GM23338 (cell line): Measurements from ENCODE around the gene PINK1. TPM values are rescaled to one million over a fixed set of nuclear protein-coding genes. Genes with fewer than 3 reads are reported as not detected.

Experiments
- ATAC-seq: fragments of 200-7000 bp; cut with Tn5 transposase; 3 replicates; pipeline ENCODE4 v1.9.1; 2020
- DNase-seq: peaks from one replicate; pipeline ENCODE4 v3.0.0-alpha.2; 2015; ENCODE audit warnings: low spot score
- H2AFZ ChIP-seq: fragments of 200-600 bp; sonication (generic); 2 replicates; pipeline ENCODE4 v1.8.0; 2016; ENCODE audit warnings: antibody characterized with exemption, mild to moderate bottlenecking, moderate library complexity
- H3F3A ChIP-seq: fragments of 200-600 bp; sonication (generic); replicated peaks from 2 replicates; pipeline ENCODE4 v1.8.0; 2017; ENCODE audit warnings: antibody characterized with exemption, mixed run types, low read depth
- H3K27ac ChIP-seq: fragments of 200-600 bp; sonication (generic); 2 replicates; pipeline ENCODE4 v1.6.1; 2016; ENCODE audit warnings: low read depth
- H3K27me3 ChIP-seq: fragments of 200-600 bp; sonication (generic); 2 replicates; pipeline ENCODE4 v1.8.0; 2016; ENCODE audit warnings: mild to moderate bottlenecking, mixed run types, moderate library complexity; ENCODE audit not compliant: insufficient read depth
- H3K36me3 ChIP-seq: fragments of 200-600 bp; sonication (generic); 2 replicates; pipeline ENCODE4 v1.8.0; 2016; ENCODE audit warnings: mild to moderate bottlenecking; ENCODE audit not compliant: insufficient read depth
- H3K4me1 ChIP-seq: fragments of 200-600 bp; sonication (generic); 2 replicates; pipeline ENCODE4 v1.8.0; 2016; ENCODE audit warnings: mild to moderate bottlenecking, moderate library complexity; ENCODE audit not compliant: insufficient read depth
- H3K4me2 ChIP-seq: fragments of 200-600 bp; sonication (generic); 2 replicates; pipeline ENCODE4 v1.7.1; 2017; ENCODE audit warnings: mixed run types
- H3K4me3 ChIP-seq: fragments of 200-600 bp; sonication (generic); 2 replicates; pipeline ENCODE4 v1.6.1; 2016; ENCODE audit warnings: mixed run types
- H3K79me2 ChIP-seq: fragments of 200-600 bp; sonication (generic); replicated peaks from 2 replicates; pipeline ENCODE4 v1.8.0; 2017; ENCODE audit warnings: mild to moderate bottlenecking; ENCODE audit not compliant: insufficient read depth
- H3K9me2 ChIP-seq: fragments of 200-600 bp; sonication (generic); 2 replicates; pipeline ENCODE4 v1.8.0; 2017; ENCODE audit not compliant: insufficient read depth
- H4K20me1 ChIP-seq: fragments of 200-600 bp; sonication (generic); replicated peaks from 2 replicates; pipeline ENCODE4 v1.8.0; 2017; ENCODE audit warnings: mild to moderate bottlenecking; ENCODE audit not compliant: insufficient read depth
- H3K27ac Mint-ChIP-seq: 2 replicates; pipeline ENCODE4 v1.8.0; 2020; ENCODE audit warnings: inconsistent platforms, mild to moderate bottlenecking, moderate library complexity, mixed read lengths
- H3K27me3 Mint-ChIP-seq: 3 replicates; pipeline ENCODE4 v1.8.0; 2022; ENCODE audit warnings: low read depth, mild to moderate bottlenecking, moderate library complexity, mixed read lengths, inconsistent platforms; ENCODE audit not compliant: insufficient read depth, poor library complexity
- H3K36me3 Mint-ChIP-seq: 3 replicates; pipeline ENCODE4 v1.8.0; 2021; ENCODE audit warnings: low read depth, mild to moderate bottlenecking, inconsistent platforms, moderate library complexity, mixed read lengths
- H3K4me1 Mint-ChIP-seq: 3 replicates; pipeline ENCODE4 v1.8.0; 2020; ENCODE audit warnings: mild to moderate bottlenecking, inconsistent platforms, mixed read lengths
- H3K4me3 Mint-ChIP-seq: 3 replicates; pipeline ENCODE4 v1.8.0; 2021; ENCODE audit warnings: moderate library complexity, mild to moderate bottlenecking, inconsistent platforms, mixed read lengths
- H3K9me3 Mint-ChIP-seq: 3 replicates; pipeline ENCODE4 v1.8.0; 2020; ENCODE audit warnings: moderate library complexity, mild to moderate bottlenecking, inconsistent platforms, mixed read lengths
- CTCF ChIP-seq, 2 experiments: fragments of 200-600 bp in 1 of 2; sonication (generic) in 1 of 2; conservative IDR thresholded peaks; 2 replicates each; pipeline versions ENCODE4 v1.5.1 to v1.6.1; 2016 to 2017; ENCODE audit warnings: antibody characterized with exemption in 2 of 2, low read depth in 2 of 2, mild to moderate bottlenecking in 2 of 2, moderate library complexity in 1 of 2
- EZH2 ChIP-seq: fragments of 200-600 bp; sonication (generic); IDR thresholded peaks from one replicate; pipeline ENCODE4 v1.8.0; 2017; ENCODE audit warnings: antibody characterized with exemption, mild to moderate bottlenecking, low read depth; ENCODE audit not compliant: unreplicated experiment
- JUNB ChIP-seq: IDR thresholded peaks from one replicate; pipeline ENCODE4 v1.6.1; 2016; ENCODE audit warnings: antibody characterized with exemption; ENCODE audit not compliant: unreplicated experiment
- NANOG ChIP-seq: IDR thresholded peaks from 2 replicates; pipeline ENCODE4 v1.6.1; 2016; ENCODE audit warnings: antibody characterized with exemption, borderline replicate concordance
- POLR2AphosphoS5 ChIP-seq: IDR thresholded peaks from 2 replicates; pipeline ENCODE4 v1.6.1; 2016; ENCODE audit warnings: antibody characterized with exemption, low read depth
- REST ChIP-seq: IDR thresholded peaks from one replicate; pipeline ENCODE4 v1.6.1; 2018; ENCODE audit warnings: antibody characterized with exemption; ENCODE audit not compliant: unreplicated experiment
- STAT1 ChIP-seq: IDR thresholded peaks from one replicate; pipeline ENCODE4 v1.6.1; 2016; ENCODE audit warnings: antibody characterized with exemption; ENCODE audit not compliant: unreplicated experiment
- ZNF114 ChIP-seq: fragments of 250-450 bp; sonication (Bioruptor Pico); IDR thresholded peaks from 2 replicates; pipeline ENCODE4 v1.5.0; 2020; ENCODE audit warnings: mild to moderate bottlenecking, moderate library complexity
- ZNF331 ChIP-seq: fragments of 250-450 bp; sonication (Bioruptor Pico); IDR thresholded peaks from 2 replicates; pipeline ENCODE4 v1.5.0; 2020; ENCODE audit warnings: low read depth, mild to moderate bottlenecking, moderate library complexity
- polyA plus RNA-seq: library from polyadenylated mRNA; unstranded; fragments of >200 nt; fragmentation: Nextera tagmentation; extraction: Ambion mirVana; gene quantifications from 2 replicates; pipeline ENCODE4 v1.2.1, GENCODE V29; 2016
- total RNA-seq: library from RNA; depleted of rRNA; stranded (reverse); fragments of >200 nt; shearing (Covaris generic); gene quantifications from 2 replicates; pipeline ENCODE4 v1.2.3, GENCODE V29; 2014

Gene PINK1
- total and polyA plus RNA-seq, 2 experiments from 2014 or later, result 20.8 to 42.7 TPM

- Histone ChIP-seq H2AFZ (peak overlapping the region; percentile 89), H3K79me2 (peaks cover 40% of the 10 kb centered on the region), H3K4me3 (peak overlapping the region; percentile 98), H4K20me1 (peaks cover 12% of the 10 kb centered on the region), H3K27me3 (no peaks in the 10 kb centered on the region), H3K4me1 (peaks cover 11% of the 10 kb centered on the region), H3K4me2 (peak overlapping the region; percentile 88), H3K27ac (peak overlapping the region; percentile 83; the same call in 1 of the 2 replicates), H3F3A (0 out of 2 replicates have a peak, but pooled peaks cover 10% of the 10 kb centered on the region), H3K9me2 (no peaks in the 10 kb centered on the region), H3K36me3 (0 out of 2 replicates have a peak, but pooled peaks cover 3% of the 10 kb centered on the region)
- peak overlapping the region; percentile 96 for H3K27ac Mint-ChIP-seq
- H3K9me3 Mint-ChIP-seq, result no peaks in the 10 kb centered on the region; the same call in 2 of the 3 replicates
- ATAC-seq (no peak), DNase-seq (no peak)
- H3K4me3 Mint-ChIP-seq, result peak overlapping the region; percentile 98
- H3K4me1 Mint-ChIP-seq, result peaks cover 18% of the 10 kb centered on the region
- TF ChIP-seq ZNF114 (CRISPR knock-in tag) (no peak), EZH2 (no peak)
- peaks cover 7% of the 10 kb centered on the region for H3K27me3 Mint-ChIP-seq
- peaks cover 26% of the 10 kb centered on the region for H3K36me3 Mint-ChIP-seq
These were observed 28.8 kb downstream of the PINK1 start for GRCh38 chr1:20662110-20662475.

GRCh38 chr1:20663365-20663764, 30.1 kb downstream of the PINK1 start:
- Histone ChIP-seq H3F3A (0 out of 2 replicates have a peak, but pooled peaks cover 8% of the 10 kb centered on the region), H3K4me2 (no peak overlapping the region), H4K20me1 (peaks cover 12% of the 10 kb centered on the region), H2AFZ (no peak overlapping the region), H3K4me1 (peaks cover 11% of the 10 kb centered on the region), H3K27me3 (no peaks in the 10 kb centered on the region), H3K27ac (no peak overlapping the region), H3K36me3 (0 out of 2 replicates have a peak, but pooled peaks cover 3% of the 10 kb centered on the region), H3K9me2 (no peaks in the 10 kb centered on the region), H3K4me3 (no peak overlapping the region), H3K79me2 (peaks cover 28% of the 10 kb centered on the region)
- ATAC-seq (no peak), DNase-seq (peak; percentile 30)
- Mint-ChIP-seq H3K27ac (no peak overlapping the region), H3K4me1 (peaks cover 18% of the 10 kb centered on the region), H3K9me3 (no peaks in the 10 kb centered on the region; the same call in 2 of the 3 replicates), H3K27me3 (peaks cover 7% of the 10 kb centered on the region), H3K36me3 (peaks cover 15% of the 10 kb centered on the region), H3K4me3 (no peak overlapping the region)
- TF ChIP-seq CTCF (conservative IDR thresholded peaks at IDR 0.05; ENCODE audit: low read depth in 2 of 2) (peak in 1 of 2 experiments; percentile 55; a peak in 3 of 4 replicates), JUNB (no peak)

- ATAC-seq, result no peak
- TF ChIP-seq REST, result no peak
- TF ChIP-seq ZNF114 (CRISPR knock-in tag), result no peak
- no peak for TF ChIP-seq ZNF331 (CRISPR knock-in tag)
- no peak for TF ChIP-seq EZH2
- no peak for TF ChIP-seq NANOG
- TF ChIP-seq STAT1, result no peak
- TF ChIP-seq POLR2AphosphoS5, result no peak
- no peak for TF ChIP-seq JUNB
- TF ChIP-seq CTCF (conservative IDR thresholded peaks at IDR 0.05; ENCODE audit: low read depth in 2 of 2), result no peak
These were observed 30.9 kb downstream of the PINK1 start for GRCh38 chr1:20663969-20664715.

More at GRCh38 chr1:20663969-20664715, 30.9 kb downstream of the PINK1 start:
- no peak overlapping the region for H3K4me2 ChIP-seq
- no peak overlapping the region for H3K4me3 ChIP-seq
- H2AFZ ChIP-seq, result no peak overlapping the region
- no peak overlapping the region for H3K4me3 Mint-ChIP-seq
- 0 out of 2 replicates have a peak, but pooled peaks cover 8% of the 10 kb centered on the region for H3F3A ChIP-seq
- no peak overlapping the region for H3K27ac ChIP-seq
- peaks cover 20% of the 10 kb centered on the region for H3K79me2 ChIP-seq
- peaks cover 12% of the 10 kb centered on the region for H4K20me1 ChIP-seq
- H3K4me1 ChIP-seq, result peaks cover 11% of the 10 kb centered on the region
- no peaks in the 10 kb centered on the region for H3K27me3 ChIP-seq
- no peaks in the 10 kb centered on the region; the same call in 2 of the 3 replicates for H3K9me3 Mint-ChIP-seq
- H3K27ac Mint-ChIP-seq, result no peak overlapping the region
- H3K27me3 Mint-ChIP-seq, result peaks cover 7% of the 10 kb centered on the region
- no peak for DNase-seq
- peaks cover 18% of the 10 kb centered on the region for H3K4me1 Mint-ChIP-seq
- peaks cover 12% of the 10 kb centered on the region for H3K36me3 Mint-ChIP-seq
- 0 out of 2 replicates have a peak, but pooled peaks cover 3% of the 10 kb centered on the region for H3K36me3 ChIP-seq
- no peaks in the 10 kb centered on the region for H3K9me2 ChIP-seq
